ENCODE data around the gene FIGN. TPM values are rescaled to one million over a fixed set of nuclear protein-coding genes. Genes with fewer than 3 reads are reported as not detected.
A peak's percentile ranks its signal among the peaks of the same experiment; 100 is the strongest.

The FIGN gene
- 10 to 100 TPM in 3 of 4 donors, 1 to 10 TPM in 1; 5.8 to 12.0 (median 11.1) TPM for total RNA-seq

GRCh38 chr2:163735685-163736432 is at the start of gene FIGN:
FIGN (minus strand) TSS chr2:163736008; CDS start chr2:163734927, 1,081 bp downstream.
- TF ChIP-seq EP300 (IDR thresholded peaks at IDR 0.05): no peak
- peak; percentile 84 to 92 for TF ChIP-seq POLR2AphosphoS5 (IDR thresholded peaks at IDR 0.05)
- peak within 1 kb of the TSS; percentile 93 to 98 (median 94) for H3K27ac ChIP-seq (replicated peaks in 1 of 4)
- peak within 1 kb of the TSS; percentile 67 to 87 (median 80) for H3K4me3 ChIP-seq
- no peaks in the 10 kb centered on the region for H3K36me3 ChIP-seq
- peak; percentile 94 for DNase-seq (ENCODE audit: extremely low spot score)
- H3K9me3 ChIP-seq: no peaks in the 10 kb centered on the region
- intact Hi-C loops (cut with DNase I): loop anchor here (5.0 kb wide), 1 partner anchor 389 kb away; no protein-coding TSS in a partner anchor
- WGBS: 1% methylated on average over 24 of the region's 54 CpGs
- H3K4me1 ChIP-seq: peaks cover 0 to 33% (median 12%) of the 10 kb centered on the region in 4 donors
- no peaks in the 10 kb centered on the region for H3K27me3 ChIP-seq

GRCh38 chr2:163785162-163785561 is 49.4 kb upstream of the FIGN start:
- Histone ChIP-seq H3K27ac (replicated peaks in 1 of 4) (no peak overlapping the region), H3K36me3 (no peaks in the 10 kb centered on the region), H3K4me3 (no peak overlapping the region), H3K9me3 (no peaks in the 10 kb centered on the region), H3K27me3 (no peaks in the 10 kb centered on the region), H3K4me1 (no peaks in the 10 kb centered on the region)
- no peak for TF ChIP-seq POLR2A (IDR thresholded peaks at IDR 0.05; ENCODE audit: low read depth)
- TF ChIP-seq EP300 (IDR thresholded peaks at IDR 0.05): no peak
- no peak for TF ChIP-seq CTCF (IDR thresholded peaks at IDR 0.05)
- no peak for TF ChIP-seq POLR2AphosphoS5 (IDR thresholded peaks at IDR 0.05)
- WGBS: 97% methylated on average over 3 of the region's 3 CpGs
- intact Hi-C loops (cut with DNase I): no loop called here
- DNase-seq (ENCODE audit: extremely low spot score): no peak

GRCh38 chr2:163779970-163780597 is 44.3 kb upstream of the FIGN start:
- H3K4me1 ChIP-seq: peaks cover 0 to 12% (median 6%) of the 10 kb centered on the region in 4 donors
- no peaks in the 10 kb centered on the region for H3K9me3 ChIP-seq
- intact Hi-C loops (cut with DNase I): no loop called here
- no peaks in the 10 kb centered on the region for H3K36me3 ChIP-seq
- no peaks in the 10 kb centered on the region for H3K27me3 ChIP-seq
- WGBS: 64% methylated on average over 6 of the region's 6 CpGs
- no peak for TF ChIP-seq POLR2A (IDR thresholded peaks at IDR 0.05; ENCODE audit: low read depth)
- no peak for TF ChIP-seq EP300 (IDR thresholded peaks at IDR 0.05)
- no peak for TF ChIP-seq CTCF (IDR thresholded peaks at IDR 0.05)
- TF ChIP-seq POLR2AphosphoS5 (IDR thresholded peaks at IDR 0.05): no peak
- no peak overlapping the region for H3K27ac ChIP-seq (replicated peaks in 1 of 4)
- no peak for DNase-seq (ENCODE audit: extremely low spot score)
- no peak overlapping the region for H3K4me3 ChIP-seq

- no peak for DNase-seq (ENCODE audit: extremely low spot score)
- Histone ChIP-seq H3K27ac (replicated peaks in 1 of 4) (no peak overlapping the region), H3K9me3 (no peaks in the 10 kb centered on the region), H3K27me3 (no peaks in the 10 kb centered on the region), H3K4me3 (no peak overlapping the region), H3K4me1 (peaks cover 0 to 12% (median 6%) of the 10 kb centered on the region in 4 donors), H3K36me3 (no peaks in the 10 kb centered on the region)
- TF ChIP-seq CTCF (IDR thresholded peaks at IDR 0.05): no peak
- TF ChIP-seq POLR2AphosphoS5 (IDR thresholded peaks at IDR 0.05): no peak
- no peak for TF ChIP-seq POLR2A (IDR thresholded peaks at IDR 0.05; ENCODE audit: low read depth)
- TF ChIP-seq EP300 (IDR thresholded peaks at IDR 0.05): no peak
- intact Hi-C loops (cut with DNase I): no loop called here
- 74% methylated on average over 5 of the region's 5 CpGs for WGBS
Measured at GRCh38 chr2:163778045-163778781, 42.4 kb upstream of the FIGN start.

- no peak overlapping the region for H3K27ac ChIP-seq (replicated peaks in 1 of 4)
- peaks cover 0 to 12% (median 6%) of the 10 kb centered on the region in 4 donors for H3K4me1 ChIP-seq
- 76% methylated on average over 1 of the region's 1 CpG for WGBS
- no peak overlapping the region for H3K4me3 ChIP-seq
- no peaks in the 10 kb centered on the region for H3K27me3 ChIP-seq
- H3K9me3 ChIP-seq: no peaks in the 10 kb centered on the region
- DNase-seq (ENCODE audit: extremely low spot score): no peak
- intact Hi-C loops (cut with DNase I): no loop called here
- TF ChIP-seq EP300 (IDR thresholded peaks at IDR 0.05) (no peak), POLR2A (IDR thresholded peaks at IDR 0.05; ENCODE audit: low read depth) (no peak), POLR2AphosphoS5 (IDR thresholded peaks at IDR 0.05) (no peak), CTCF (IDR thresholded peaks at IDR 0.05) (no peak)
- no peaks in the 10 kb centered on the region for H3K36me3 ChIP-seq
Measured at GRCh38 chr2:163775304-163775703, 39.5 kb upstream of the FIGN start.
